Measurements from ENCODE around the gene GPHA2.
A peak's percentile ranks its signal among the peaks of the same experiment; 100 is the strongest.

GPHA2 gene

GRCh38 chr11:64929625-64930024 is 6.1 kb downstream of the GPHA2 start:
- DNase-seq: no peak

GRCh38 chr11:64928957-64929356 is 6.7 kb downstream of the GPHA2 start:
- DNase-seq: no peak

- DNase-seq: no peak
Measured at GRCh38 chr11:64926689-64927088, 9.0 kb downstream of the GPHA2 start.

GRCh38 chr11:64925536-64926436 is 9.9 kb downstream of the GPHA2 start:
- no peak for DNase-seq

- peak in 2 of 14 donors; percentile 37 to 65 for DNase-seq
Measured at GRCh38 chr11:64924910-64925284, 10.8 kb downstream of the GPHA2 start.

GRCh38 chr11:64923944-64924909 is 11.5 kb downstream of the GPHA2 start, which contains the start of gene PPP2R5B:
PPP2R5B (plus strand) TSS chr11:64924689; CDS start chr11:64925735, 1,046 bp downstream.
- DNase-seq: peak; percentile 74 to 98 (median 92)

GRCh38 chr11:64923151-64923661 is 12.5 kb downstream of the GPHA2 start:
- DNase-seq: peak in 1 of 14 donors; percentile 40

GRCh38 chr11:64921384-64921783 is 14.3 kb downstream of the GPHA2 start:
- no peak for DNase-seq

GRCh38 chr11:64920124-64920523 is 15.6 kb downstream of the GPHA2 start:
- DNase-seq: no peak

GRCh38 chr11:64919627-64920026 is 16.1 kb downstream of the GPHA2 start:
- peak in 1 of 14 donors; percentile 36 for DNase-seq

- peak in 3 of 14 donors; percentile 6 to 10 (median 9) for DNase-seq
Measured at GRCh38 chr11:64918017-64918416, 17.7 kb downstream of the GPHA2 start.

- no peak for DNase-seq
Measured at GRCh38 chr11:64917663-64917995, 18.1 kb downstream of the GPHA2 start.

GRCh38 chr11:64916775-64917662 is 18.7 kb downstream of the GPHA2 start, which contains the start of gene ATG2A:
ATG2A (minus strand) TSS chr11:64917209; CDS start chr11:64917135, 74 bp downstream.
- peak; percentile 77 to 100 (median 97) for DNase-seq

- DNase-seq: peak in 4 of 14 donors; percentile 6 to 34 (median 16)
Measured at GRCh38 chr11:64916040-64916774, 19.5 kb downstream of the GPHA2 start.

- no peak for DNase-seq
Measured at GRCh38 chr11:64915376-64915887, 20.3 kb downstream of the GPHA2 start.

GRCh38 chr11:64914123-64914522 is 21.6 kb downstream of the GPHA2 start:
- no peak for DNase-seq

GRCh38 chr11:64913171-64913727 is 22.4 kb downstream of the GPHA2 start:
- DNase-seq: no peak

GRCh38 chr11:64911689-64912088 is 24.0 kb downstream of the GPHA2 start:
- no peak for DNase-seq

- DNase-seq: no peak
Measured at GRCh38 chr11:64911142-64911541, 24.6 kb downstream of the GPHA2 start.

GRCh38 chr11:64910451-64911093 is 25.1 kb downstream of the GPHA2 start:
- DNase-seq: no peak
